Activated CD8-positive, alpha-beta memory T cell treated with anti-CD3 and anti-CD28 coated beads for 36 hours (primary cell): ENCODE data around the gene ARHGAP42. TPM values are rescaled to one million over a fixed set of nuclear protein-coding genes. Genes with fewer than 3 reads are reported as not detected.

Experiments used
- CTCF ChIA-PET: fragments of 350-600 bp; sonication (Branson Sonifier 250); formaldehyde crosslinking; loops from one replicate; lab custom pipeline; 2021; ENCODE audit warnings: antibody characterized with exemption; lab: Charles Lee
- POLR2A ChIA-PET: fragments of 350-600 bp; sonication (Branson Sonifier 250); formaldehyde crosslinking; loops from one replicate; lab custom pipeline; 2021; ENCODE audit warnings: antibody characterized with exemption; lab: Charles Lee
- total RNA-seq, 2 experiments: library from RNA; stranded (reverse); gene quantifications; one replicate each; pipeline ENCODE4 v1.2.3, GENCODE V29; 2021

ARHGAP42 gene
- total RNA-seq, 2 experiments from 2014 or later = 0.34 to 0.44 TPM

GRCh38 chr11:100851584-100852152 lies 164.6 kb downstream of the ARHGAP42 start:
- POLR2A ChIA-PET = no interaction called here

GRCh38 chr11:100855466-100856067 lies 168.5 kb downstream of the ARHGAP42 start:
- ChIA-PET POLR2A (no interaction called here), CTCF (no interaction called here)

More at GRCh38 chr11:100851584-100852152, 164.6 kb downstream of the ARHGAP42 start:
- CTCF ChIA-PET = no interaction called here

- ChIA-PET POLR2A (no interaction called here), CTCF (no interaction called here)
Measured at GRCh38 chr11:100857236-100858005, 170.3 kb downstream of the ARHGAP42 start.

GRCh38 chr11:100860318-100861155 lies 173.4 kb downstream of the ARHGAP42 start:
- CTCF ChIA-PET = no interaction called here
- POLR2A ChIA-PET = no interaction called here

GRCh38 chr11:100861212-100861611 lies 174.1 kb downstream of the ARHGAP42 start:
- POLR2A ChIA-PET = no interaction called here

GRCh38 chr11:100863080-100863581 lies 176.0 kb downstream of the ARHGAP42 start:
- POLR2A ChIA-PET = no interaction called here

More at GRCh38 chr11:100861212-100861611, 174.1 kb downstream of the ARHGAP42 start:
- CTCF ChIA-PET = no interaction called here

GRCh38 chr11:100865443-100866065 lies 178.5 kb downstream of the ARHGAP42 start:
- POLR2A ChIA-PET = no interaction called here
- CTCF ChIA-PET = no interaction called here

More at GRCh38 chr11:100863080-100863581, 176.0 kb downstream of the ARHGAP42 start:
- CTCF ChIA-PET = no interaction called here

- POLR2A ChIA-PET = no interaction called here
- CTCF ChIA-PET = no interaction called here
Measured at GRCh38 chr11:100866453-100866852, 179.4 kb downstream of the ARHGAP42 start.

- ChIA-PET POLR2A (no interaction called here), CTCF (no interaction called here)
Measured at GRCh38 chr11:100867606-100868005, 180.5 kb downstream of the ARHGAP42 start.

- ChIA-PET CTCF (no interaction called here), POLR2A (no interaction called here)
Measured at GRCh38 chr11:100869328-100869727, 182.2 kb downstream of the ARHGAP42 start.

GRCh38 chr11:100870138-100870537 lies 183.1 kb downstream of the ARHGAP42 start:
- ChIA-PET CTCF (no interaction called here), POLR2A (no interaction called here)

- CTCF ChIA-PET = no interaction called here
- POLR2A ChIA-PET = no interaction called here
Measured at GRCh38 chr11:100872951-100873740, 186.1 kb downstream of the ARHGAP42 start.

- ChIA-PET POLR2A (no interaction called here), CTCF (interaction anchor here (0.7 kb wide), 1 partner anchor 253 kb away, joined by 3 read pairs; no protein-coding TSS in a partner anchor)
Measured at GRCh38 chr11:100874203-100874602, 187.1 kb downstream of the ARHGAP42 start.

- CTCF ChIA-PET = no interaction called here
- POLR2A ChIA-PET = no interaction called here
Measured at GRCh38 chr11:100875521-100875869, 188.4 kb downstream of the ARHGAP42 start.

GRCh38 chr11:100876815-100877520 lies 189.9 kb downstream of the ARHGAP42 start:
- CTCF ChIA-PET = no interaction called here
- POLR2A ChIA-PET = no interaction called here

- ChIA-PET CTCF (no interaction called here), POLR2A (no interaction called here)
Measured at GRCh38 chr11:100878474-100878873, 191.4 kb downstream of the ARHGAP42 start.

- ChIA-PET CTCF (no interaction called here), POLR2A (no interaction called here)
Measured at GRCh38 chr11:100882957-100883356, 195.9 kb downstream of the ARHGAP42 start.

- ChIA-PET POLR2A (no interaction called here), CTCF (no interaction called here)
Measured at GRCh38 chr11:100883830-100884229, 196.7 kb downstream of the ARHGAP42 start.
